T-helper 1 cell (primary cell): ENCODE results near the gene POGLUT3.

Experiments used
- DNase-seq, 5 donors: peaks; one replicate each; pipeline ENCODE4 v3.0.0-alpha.2; 2012 to 2020
- total RNA-seq, 4 donors: gene quantifications; one replicate each; lab custom pipeline; 2026; lab: John Stamatoyannopoulos, UW

Gene POGLUT3, protein sequence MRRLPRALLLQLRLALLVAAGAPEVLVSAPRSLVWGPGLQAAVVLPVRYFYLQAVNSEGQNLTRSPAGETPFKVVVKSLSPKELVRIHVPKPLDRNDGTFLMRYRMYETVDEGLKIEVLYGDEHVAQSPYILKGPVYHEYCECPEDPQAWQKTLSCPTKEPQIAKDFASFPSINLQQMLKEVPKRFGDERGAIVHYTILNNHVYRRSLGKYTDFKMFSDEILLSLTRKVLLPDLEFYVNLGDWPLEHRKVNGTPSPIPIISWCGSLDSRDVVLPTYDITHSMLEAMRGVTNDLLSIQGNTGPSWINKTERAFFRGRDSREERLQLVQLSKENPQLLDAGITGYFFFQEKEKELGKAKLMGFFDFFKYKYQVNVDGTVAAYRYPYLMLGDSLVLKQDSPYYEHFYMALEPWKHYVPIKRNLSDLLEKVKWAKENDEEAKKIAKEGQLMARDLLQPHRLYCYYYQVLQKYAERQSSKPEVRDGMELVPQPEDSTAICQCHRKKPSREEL
- 11.0 to 22.8 (median 18.1) reads per million in 4 donors for total RNA-seq

DNA sequence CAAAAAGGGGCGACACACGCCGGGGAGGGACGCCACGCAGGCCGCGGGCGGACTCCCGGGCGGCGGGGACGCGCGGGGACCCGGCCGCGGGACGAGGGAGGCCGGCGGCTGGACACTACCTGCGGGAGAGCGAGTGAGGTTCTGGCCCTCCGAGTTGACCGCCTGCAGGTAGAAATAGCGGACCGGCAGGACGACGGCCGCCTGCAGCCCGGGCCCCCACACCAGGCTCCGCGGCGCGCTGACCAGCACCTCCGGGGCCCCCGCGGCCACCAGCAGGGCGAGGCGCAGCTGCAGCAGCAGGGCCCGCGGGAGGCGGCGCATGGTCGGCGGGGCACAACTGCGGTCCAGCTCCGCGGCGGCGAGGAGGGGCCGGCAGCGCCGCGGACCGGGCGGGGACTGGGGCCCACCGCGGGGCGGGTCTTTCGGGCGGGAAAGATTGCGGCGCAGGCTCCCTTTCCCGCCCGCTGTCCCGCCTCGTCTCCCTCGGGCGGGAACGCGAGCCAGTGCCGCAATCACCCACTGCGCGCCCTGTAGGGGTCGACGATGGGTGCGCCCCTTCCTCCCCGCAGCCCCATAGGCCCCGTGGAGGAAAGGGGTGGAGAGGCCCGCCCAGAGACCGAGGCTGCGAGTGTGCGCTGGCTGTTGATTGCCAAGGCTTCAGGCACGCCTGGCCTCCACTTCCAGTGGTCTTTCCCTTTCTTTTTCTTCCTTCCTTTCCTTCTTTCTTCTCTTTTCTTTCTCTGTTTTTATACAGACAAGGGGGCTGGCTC, at the start of gene POGLUT3:
TSS of gene POGLUT3 (minus strand) at position 339 of the 770 bp plus-strand sequence. CDS start at position 321, 18 bp downstream.
- peak; percentile 11 to 53 (median 38) for DNase-seq

DNA sequence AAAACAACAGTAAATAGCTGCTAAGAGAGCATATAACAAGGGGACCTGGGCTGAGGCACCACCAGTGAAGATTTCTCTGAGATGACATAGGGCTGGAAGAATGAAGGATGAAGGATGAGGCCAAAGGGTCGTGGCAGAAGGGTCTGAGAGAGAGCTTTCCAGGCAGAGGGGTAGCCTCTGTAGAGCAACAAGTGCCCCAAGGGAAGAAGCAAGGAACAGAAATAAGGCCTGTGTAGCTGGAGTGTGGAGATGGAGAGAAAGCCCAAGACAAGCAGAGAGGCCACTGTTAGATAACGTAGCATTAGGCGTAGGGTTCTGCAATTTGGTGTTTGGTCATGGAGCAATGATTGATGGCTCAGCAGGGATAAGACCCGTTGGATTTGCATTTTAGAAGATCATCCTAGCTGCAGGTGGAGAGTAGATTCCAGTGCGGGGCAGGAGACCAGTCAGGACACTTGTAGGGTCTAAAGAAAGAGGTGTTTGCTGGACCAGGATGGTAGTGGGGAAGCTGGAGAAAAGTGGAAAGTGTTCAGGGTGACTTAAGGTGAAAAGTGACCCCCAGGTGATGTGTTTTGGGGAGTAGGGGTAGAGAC, 47.8 kb upstream of the POGLUT3 start:
- DNase-seq, result no peak

DNA sequence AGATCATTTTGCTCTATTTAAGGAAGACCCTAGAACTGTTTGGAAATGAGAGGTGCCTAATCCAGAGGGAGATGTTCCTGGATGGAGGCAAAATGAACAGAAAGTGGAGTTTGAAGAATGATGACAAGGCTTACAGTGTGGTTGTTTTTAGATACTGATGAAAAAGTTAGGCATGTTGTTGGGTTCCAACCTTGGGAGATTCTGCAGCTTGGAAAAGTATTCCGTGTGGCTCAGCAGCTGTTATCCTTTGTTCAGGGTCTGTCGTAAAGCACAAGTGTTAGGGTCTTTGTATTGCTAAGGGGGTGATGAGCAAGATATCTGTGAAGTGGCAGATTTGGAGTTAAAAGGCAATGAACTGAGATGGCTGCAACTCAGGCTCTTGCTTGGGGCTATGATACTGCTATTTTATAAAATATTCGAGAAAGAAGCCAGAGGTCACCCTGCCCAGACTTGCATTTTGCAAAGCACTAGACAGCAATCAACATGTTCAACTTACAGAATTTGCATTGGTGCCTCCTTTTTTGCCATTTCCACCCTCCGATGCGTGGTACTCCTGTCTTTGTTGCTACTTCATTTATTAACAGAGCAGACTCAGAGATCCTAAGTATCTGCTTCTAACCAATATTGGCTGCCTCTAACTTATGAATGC, 45.3 kb upstream of the POGLUT3 start:
- no peak for DNase-seq

DNA sequence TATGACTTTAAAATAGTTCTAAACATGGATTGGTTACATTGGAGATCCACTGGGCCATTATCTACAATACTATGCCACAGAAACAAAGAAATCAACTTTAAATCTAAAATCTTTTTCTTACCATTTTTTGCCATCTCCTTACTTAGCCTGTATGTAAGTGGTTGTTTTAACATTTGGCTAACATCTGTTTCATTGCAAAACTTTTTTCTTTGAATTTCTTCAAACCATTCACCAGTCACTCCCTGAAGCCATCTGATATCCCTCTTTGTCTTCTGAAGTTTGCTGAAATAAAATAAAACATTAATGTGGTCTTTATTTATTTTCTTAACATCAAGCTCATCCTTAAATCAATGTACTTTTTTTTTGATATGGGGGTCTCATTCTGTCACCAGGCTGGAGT, 43.3 kb upstream of the POGLUT3 start:
- no peak for DNase-seq

DNA sequence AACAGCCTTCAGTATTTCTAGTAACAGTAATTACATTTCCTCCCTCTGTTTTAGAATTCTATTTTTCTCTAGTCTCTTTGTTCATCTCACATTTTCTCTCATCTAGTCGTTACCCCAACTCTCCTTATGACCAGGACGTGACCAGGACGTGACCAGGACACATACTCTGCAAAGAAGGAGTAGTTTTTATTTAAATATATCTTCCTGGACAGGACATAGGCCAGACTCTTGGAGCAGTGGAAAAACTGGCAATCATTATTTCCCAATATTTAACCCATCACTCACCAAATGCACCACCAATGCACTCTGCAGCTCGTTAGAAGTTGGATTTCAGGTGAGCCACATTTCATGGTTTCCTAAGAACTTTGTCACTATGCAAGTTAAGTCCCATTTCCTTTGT, 40.3 kb upstream of the POGLUT3 start:
- DNase-seq, result no peak

DNA sequence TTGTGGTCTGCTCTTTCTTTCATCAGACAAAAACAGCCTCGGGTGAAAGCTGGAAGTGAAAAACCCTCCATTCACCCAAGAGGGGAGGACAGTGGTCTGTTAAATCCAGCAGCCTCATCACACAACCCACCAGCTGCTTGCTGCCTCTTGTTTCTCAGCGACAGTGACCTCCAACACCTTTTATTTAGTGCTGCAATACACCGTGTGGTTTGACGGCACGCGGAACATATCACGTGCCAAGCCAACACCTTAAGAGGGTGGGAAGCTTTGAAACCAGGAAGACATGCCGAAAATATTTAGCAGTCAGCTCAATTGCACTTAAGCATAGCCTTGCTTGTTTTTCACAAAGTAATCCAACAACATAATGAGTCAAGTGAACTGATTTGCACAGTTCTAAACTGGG, 39.8 kb upstream of the POGLUT3 start:
- DNase-seq, result no peak

DNA sequence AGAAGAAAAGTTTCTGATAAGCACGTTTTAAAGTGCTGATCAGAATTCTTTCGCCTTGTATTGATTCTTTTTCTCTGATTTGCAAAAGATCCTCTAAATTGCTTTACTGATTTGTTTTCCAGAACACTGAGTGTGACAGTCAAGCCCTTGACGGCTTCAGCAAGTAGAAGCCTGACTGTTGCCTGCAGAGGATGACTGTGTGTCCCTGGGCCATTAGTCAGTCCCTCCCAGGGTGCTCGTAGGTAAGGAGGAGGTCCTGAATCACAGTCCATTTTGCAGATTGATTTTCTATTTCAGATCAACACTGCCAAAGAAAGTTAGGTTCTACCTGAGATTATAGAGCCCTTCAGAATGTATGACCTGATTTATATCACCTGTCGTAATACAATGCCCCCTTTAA, 38.6 kb upstream of the POGLUT3 start:
- DNase-seq, result no peak

DNA sequence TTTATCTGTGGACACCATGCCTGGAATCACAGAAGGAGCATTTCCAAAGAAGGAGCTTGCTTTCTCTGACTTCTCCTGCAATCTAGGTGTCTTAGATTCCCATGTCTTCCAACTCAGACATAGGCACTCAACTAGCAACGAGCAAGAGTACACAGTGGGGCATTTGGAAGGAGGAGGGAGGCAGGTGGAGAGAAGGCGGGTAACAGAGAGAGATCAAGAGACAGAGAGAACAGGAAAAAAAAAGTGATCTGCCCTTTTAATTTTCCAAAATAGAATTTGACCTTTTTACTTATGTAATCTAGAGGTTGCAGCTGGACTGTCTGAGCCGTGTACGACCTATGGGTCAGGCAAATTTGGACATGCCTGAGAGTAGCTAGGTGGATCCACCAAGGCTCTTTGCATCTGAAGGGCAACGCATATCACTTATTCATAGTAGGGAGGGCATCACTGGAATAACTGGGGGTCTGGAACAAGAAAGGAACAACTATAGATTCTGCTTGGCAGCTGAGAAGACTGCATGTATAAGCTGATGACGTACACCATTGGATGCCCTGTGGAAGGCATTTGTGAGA, 37.3 kb upstream of the POGLUT3 start:
- DNase-seq, result no peak

DNA sequence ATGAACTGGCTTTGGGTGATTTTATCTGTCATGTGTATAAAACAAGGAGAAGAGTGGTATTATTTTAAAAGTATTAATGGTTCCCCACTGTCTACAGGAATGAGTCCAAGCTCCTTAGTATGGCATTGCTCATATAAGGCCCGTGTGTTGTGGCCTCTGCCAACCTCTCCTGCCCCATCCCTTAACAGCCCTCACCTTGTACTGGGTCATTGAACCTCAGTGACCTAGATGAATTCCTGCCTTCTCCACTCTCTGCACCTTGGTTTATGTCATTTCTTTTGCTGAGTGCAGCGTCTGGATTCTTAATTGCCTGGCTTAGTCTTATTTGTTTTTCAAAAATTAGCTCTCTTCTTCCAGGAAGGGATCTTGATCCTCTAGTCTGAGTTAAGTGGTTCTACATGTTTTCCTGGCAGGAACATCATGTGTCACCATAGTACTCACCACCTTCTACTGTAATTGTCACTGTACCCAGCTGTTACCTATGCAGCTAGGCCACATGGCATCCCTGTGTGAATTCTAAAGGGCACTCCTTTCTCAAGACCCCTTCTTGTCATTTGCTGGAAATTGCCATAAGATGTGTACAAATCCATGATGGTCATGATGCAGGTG, 36.2 kb upstream of the POGLUT3 start:
- no peak for DNase-seq

DNA sequence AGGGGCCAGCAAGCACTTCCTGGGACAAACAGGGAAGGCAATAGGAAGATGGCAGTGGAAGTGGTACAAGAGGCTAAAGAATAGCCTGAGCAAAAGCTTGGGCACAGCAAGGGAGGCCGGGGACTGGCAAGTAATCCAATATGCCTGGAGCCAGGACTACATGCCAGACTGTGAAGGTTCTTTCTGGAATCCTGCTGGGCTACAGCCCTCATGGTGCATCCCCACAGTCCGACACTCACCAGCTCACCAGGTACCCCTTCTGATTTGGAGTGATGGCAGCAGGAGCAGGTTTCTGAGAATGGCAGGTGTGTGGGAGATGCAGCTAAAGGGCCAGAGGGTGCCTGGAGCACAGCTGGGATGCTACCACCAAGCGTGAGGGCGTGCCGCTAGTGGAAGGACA, 32.2 kb upstream of the POGLUT3 start:
- no peak for DNase-seq

DNA sequence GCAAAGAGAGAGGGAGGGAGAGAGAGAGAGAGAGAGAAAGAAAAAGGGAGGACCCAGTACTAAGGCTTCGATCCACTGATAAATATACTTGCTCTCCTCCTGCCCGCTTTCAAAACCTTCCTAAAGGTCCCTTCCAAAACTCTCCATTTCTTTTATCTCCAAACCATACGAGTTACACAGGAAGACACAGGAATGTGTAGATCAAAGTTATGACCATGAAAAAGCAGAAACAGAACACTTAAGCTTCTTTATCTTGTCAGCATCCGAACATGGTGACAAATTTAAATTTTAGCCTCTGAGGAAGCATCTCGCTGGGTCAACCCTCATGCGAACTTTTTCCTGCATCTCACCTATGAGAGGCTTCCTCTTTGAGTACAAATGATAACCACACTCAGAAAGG, 29.2 kb upstream of the POGLUT3 start:
- DNase-seq, result no peak

DNA sequence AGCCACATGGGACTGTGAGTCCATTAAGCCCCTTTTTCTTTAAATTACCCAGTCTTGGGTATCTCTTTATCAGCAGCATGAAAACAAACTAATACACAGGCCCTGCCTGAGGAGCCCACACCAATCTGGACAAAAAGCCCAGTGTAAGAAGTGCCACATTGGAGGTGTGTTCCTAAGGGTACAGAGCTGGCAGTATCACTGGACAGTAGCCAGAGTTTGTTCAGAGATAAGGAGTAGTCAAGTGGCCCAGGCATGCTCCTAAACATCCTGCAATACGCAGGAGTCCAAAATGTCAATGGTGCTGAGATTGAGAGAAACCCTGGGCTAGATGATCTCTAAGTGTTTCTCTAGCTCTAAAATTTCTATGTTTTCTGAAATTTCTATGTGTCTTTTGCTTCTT, 27.0 kb upstream of the POGLUT3 start:
- DNase-seq, result no peak

DNA sequence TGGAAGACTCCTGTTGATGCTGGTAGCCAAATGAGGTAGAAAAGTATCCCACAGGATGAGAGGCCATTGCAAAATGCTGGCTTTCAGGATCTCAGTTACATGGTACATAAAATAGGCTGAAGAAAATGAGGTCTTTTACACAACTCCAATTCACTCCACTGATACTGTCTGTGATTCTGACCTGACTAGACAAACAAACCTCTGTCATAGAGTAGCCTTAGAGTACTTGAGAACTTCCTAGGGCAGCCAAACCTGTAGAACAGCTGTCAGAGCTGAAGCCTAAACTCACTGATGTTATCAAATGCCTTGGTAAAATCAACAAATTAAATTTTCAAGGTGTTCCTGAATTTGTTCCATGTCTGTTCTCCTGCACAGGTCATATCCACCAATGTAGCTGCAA, 26.2 kb upstream of the POGLUT3 start:
- DNase-seq, result no peak

DNA sequence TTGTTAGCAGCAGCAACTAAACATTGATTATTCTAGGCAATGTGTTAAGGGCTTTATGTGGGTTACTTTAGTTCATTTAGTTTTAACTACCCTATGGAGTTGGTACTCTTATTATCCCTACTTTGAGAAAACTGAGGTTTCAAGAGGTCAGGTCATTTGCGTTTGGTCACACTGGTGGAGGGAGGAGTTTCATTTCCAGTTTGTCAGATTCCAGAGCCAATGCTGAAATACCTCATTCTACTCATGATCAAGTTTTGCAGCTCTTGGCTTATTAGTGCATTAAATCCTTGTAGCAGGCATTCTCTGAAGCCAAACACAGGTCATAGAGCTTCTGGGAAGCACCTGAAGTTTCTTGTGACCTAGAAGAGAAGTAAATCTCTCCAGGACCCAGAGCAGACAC, 24.1 kb upstream of the POGLUT3 start:
- no peak for DNase-seq

DNA sequence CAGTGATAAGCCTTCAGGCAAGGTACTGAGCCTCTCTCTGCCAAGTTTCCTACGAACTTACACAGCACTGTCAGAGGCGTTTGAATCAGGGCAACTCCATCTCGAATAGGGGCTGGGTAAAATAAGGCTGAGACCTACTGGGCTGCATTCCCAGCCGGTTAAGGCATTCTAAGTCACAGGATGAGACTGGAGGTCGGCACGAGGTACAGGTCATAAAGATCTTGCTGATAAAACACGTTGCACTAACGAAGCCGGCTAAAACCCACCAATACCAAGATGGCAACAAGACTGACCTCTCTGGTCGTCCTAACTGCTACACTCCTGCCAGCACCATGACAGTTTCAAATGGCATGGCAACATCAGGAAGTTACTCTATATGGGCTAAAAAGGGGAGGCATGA, 20.4 kb upstream of the POGLUT3 start:
- no peak for DNase-seq

DNA sequence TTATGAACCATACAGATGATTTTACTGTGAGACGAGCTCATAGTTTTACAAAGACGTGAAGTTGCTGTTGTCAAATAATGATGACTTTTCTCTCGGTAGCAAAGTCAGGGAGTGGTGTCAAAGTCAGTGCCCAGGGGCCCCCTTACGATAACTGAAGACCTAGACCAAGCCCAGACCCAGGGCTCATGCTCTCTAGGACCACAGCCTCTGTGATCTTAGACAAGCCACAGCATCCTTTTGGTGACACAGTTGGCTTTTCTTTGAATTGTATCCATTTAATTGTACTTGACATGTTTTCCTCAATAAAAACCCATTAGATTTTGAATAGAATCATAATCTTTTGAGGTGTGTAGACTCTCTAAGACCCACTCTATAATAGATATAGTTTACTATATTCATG, 17.9 kb upstream of the POGLUT3 start:
- DNase-seq, result no peak

DNA sequence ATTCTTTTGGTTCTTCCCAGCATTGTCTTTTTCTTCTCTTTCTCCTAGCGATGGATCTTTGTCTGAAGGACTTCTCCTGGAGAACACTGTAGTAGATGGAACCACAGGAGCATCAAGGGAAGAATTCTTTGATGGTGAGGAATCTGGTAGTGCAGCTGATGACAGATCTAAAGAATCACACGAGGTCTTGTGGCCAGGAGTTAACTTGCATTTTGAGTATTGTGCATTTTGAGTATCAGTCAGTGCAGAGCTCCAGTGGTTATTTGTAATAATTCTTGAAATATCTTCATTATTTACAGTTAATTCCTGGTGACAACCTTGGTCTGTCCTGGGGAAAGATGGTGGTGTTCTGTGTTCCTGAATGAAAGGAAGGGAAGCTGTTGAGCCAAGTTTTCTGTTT, 14.5 kb upstream of the POGLUT3 start:
- DNase-seq, result no peak

DNA sequence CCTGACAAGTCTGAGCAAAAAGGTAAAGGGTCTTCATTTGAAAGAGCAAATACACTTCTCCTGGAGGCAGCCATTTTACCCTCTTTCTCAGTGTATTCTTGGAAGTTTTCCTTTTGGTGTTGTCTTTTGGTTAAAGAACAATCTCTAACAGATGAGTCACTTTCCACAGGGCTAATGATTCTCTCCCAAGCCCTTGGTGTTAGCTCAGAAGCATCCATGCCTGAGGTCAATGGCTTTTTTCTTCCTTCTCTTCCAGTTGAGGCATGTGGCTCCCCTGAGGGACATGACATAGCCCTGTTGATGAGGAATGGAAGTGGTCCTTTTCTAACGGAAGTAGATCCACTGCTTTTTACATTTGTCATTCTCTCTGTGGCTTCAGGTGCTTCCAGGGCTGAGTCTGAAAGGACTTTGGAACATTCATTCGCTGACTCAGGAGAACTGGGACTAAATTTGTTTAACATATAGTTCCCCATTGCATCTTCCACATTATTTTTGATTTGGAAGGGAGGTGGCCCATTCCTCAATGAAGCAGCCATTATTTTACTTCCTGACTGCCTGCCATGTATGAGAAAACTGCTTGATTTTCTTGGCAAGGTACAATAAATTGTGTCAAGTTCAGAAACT, 13.8 kb upstream of the POGLUT3 start:
- no peak for DNase-seq

DNA sequence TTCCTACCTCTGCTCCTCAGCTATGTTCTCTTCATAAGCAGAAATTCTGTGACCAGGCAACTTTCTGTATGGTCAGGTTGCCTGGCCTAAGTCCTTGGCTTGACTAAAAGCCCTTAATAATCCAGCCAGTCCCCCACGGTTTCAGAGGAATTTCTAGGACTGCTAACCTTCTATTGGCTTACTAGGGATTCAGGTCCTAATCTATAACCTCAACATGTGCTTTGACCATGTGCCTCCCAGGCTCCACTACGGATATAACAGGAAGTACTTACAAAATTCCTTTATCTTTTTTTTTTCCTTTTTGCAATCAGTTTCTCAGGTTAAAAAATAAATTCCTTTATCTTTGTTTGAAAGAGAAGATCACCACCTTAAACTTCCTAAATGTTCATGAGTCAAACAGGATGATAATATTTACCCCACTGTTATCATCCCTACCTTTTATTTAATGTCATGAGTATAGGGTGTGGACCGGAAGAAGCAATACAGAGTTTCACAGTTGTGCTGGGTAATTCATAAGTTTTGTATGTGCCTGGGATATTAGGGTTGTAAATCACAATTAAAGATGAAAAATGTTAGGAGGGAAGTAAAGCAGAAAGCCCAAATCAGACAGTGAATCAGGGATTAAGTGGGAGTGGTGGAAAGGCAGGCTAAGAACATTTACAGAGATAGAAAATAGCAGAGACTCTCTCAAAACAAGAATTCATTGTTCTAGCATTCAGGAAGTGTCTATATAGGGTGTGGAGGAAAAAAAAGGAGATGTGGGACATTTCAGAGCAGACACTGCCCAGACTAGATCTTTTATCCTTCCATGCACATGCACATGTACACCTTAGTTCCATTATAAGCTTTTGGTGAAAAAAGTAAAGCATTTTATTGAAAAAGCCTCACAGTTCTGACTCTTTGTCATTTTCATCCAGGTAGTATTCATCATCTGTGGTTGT, 10.7 kb upstream of the POGLUT3 start:
- no peak for DNase-seq

DNA sequence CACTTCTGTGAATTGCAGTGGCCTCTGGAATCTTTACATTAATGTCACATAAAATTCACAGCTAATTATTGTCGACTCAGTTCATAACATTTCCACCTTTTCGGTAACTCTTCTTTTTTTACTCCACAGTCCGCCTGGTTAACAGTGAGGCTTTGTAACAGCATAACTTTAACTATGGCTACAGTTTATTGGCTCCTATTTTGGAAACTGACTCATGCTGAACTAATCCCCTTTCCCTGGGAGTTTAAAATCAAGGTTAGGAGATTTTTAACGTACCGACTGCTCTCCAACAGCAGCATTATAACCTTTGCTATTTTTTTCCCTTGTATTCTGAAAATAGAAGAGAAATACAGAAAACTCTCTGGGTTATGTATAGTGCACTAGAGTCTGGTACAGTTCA, 3.2 kb upstream of the POGLUT3 start:
- DNase-seq, result no peak

DNA sequence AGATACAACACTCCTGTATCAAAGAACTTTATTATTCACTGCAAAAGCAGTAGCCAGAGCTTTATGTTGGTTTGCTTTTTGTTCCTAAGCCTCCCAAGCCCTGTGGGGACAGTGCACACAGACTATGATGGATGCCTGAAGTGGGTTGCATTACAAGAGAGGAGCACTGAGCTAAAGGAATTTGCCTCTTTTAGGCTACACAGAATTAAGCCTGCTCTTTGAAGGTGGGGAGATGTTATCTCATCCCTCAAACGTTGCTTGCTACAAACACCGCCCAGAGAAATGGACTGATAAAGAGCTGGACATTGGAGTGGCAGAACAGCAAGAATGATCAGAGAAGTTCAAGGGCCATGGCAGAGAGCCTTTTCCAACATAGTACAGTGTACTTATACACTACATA, 2.5 kb upstream of the POGLUT3 start:
- no peak for DNase-seq
